ENCODE measurements around the gene SRC.

The SRC gene

GRCh38 chr20:37416848-37417616, 71.1 kb downstream of the SRC start:
- DNase-seq = no peak

- no peak for DNase-seq
Measured at GRCh38 chr20:37417617-37418467, 71.9 kb downstream of the SRC start.

- no peak for DNase-seq
Measured at GRCh38 chr20:37418591-37419109, 72.7 kb downstream of the SRC start.

GRCh38 chr20:37419307-37419706, 73.4 kb downstream of the SRC start:
- no peak for DNase-seq

- DNase-seq = no peak
Measured at GRCh38 chr20:37419774-37420542, 74.0 kb downstream of the SRC start.

GRCh38 chr20:37420610-37421009, 74.7 kb downstream of the SRC start:
- no peak for DNase-seq

GRCh38 chr20:37421060-37421905, 75.3 kb downstream of the SRC start:
- no peak for DNase-seq

- DNase-seq = no peak
Measured at GRCh38 chr20:37421988-37422387, 76.0 kb downstream of the SRC start.

GRCh38 chr20:37422791-37423286, 76.9 kb downstream of the SRC start:
- no peak for DNase-seq

GRCh38 chr20:37423545-37423944, 77.6 kb downstream of the SRC start:
- no peak for DNase-seq

- DNase-seq = no peak
Measured at GRCh38 chr20:37424062-37424851, 78.3 kb downstream of the SRC start.

GRCh38 chr20:37425103-37425625, 79.2 kb downstream of the SRC start:
- DNase-seq = no peak

GRCh38 chr20:37426106-37426505, 80.2 kb downstream of the SRC start:
- DNase-seq = no peak

GRCh38 chr20:37426978-37427377, 81.0 kb downstream of the SRC start:
- DNase-seq = no peak

- DNase-seq = no peak
Measured at GRCh38 chr20:37430044-37430443, 84.1 kb downstream of the SRC start.

GRCh38 chr20:37430778-37431460, 85.0 kb downstream of the SRC start:
- no peak for DNase-seq

- no peak for DNase-seq
Measured at GRCh38 chr20:37431786-37432185, 85.8 kb downstream of the SRC start.

GRCh38 chr20:37432606-37433005, 86.7 kb downstream of the SRC start:
- DNase-seq = no peak

GRCh38 chr20:37435607-37436006, 89.7 kb downstream of the SRC start:
- DNase-seq = no peak

GRCh38 chr20:37436527-37437186, 90.7 kb downstream of the SRC start:
- DNase-seq = no peak

Measured in activated naive CD4-positive, alpha-beta T cell treated with anti-CD3 and anti-CD28 coated beads, Interleukin-2, amount 50 U/mL, for 16 hours (primary cell).